GM23338 (cell line): ENCODE data around the gene QRFP. TPM values are rescaled to one million over a fixed set of nuclear protein-coding genes. Genes with fewer than 3 reads are reported as not detected.

Experiments
- ATAC-seq: fragments of 200-7000 bp; cut with Tn5 transposase; 3 replicates; pipeline ENCODE4 v1.9.1; 2020
- DNase-seq: peaks from one replicate; pipeline ENCODE4 v3.0.0-alpha.2; 2015; ENCODE audit warnings: low spot score
- H2AFZ ChIP-seq: fragments of 200-600 bp; sonication (generic); 2 replicates; pipeline ENCODE4 v1.8.0; 2016; ENCODE audit warnings: antibody characterized with exemption, mild to moderate bottlenecking, moderate library complexity
- H3F3A ChIP-seq: fragments of 200-600 bp; sonication (generic); replicated peaks from 2 replicates; pipeline ENCODE4 v1.8.0; 2017; ENCODE audit warnings: antibody characterized with exemption, mixed run types, low read depth
- H3K27ac ChIP-seq: fragments of 200-600 bp; sonication (generic); 2 replicates; pipeline ENCODE4 v1.6.1; 2016; ENCODE audit warnings: low read depth
- H3K27me3 ChIP-seq: fragments of 200-600 bp; sonication (generic); 2 replicates; pipeline ENCODE4 v1.8.0; 2016; ENCODE audit warnings: mild to moderate bottlenecking, mixed run types, moderate library complexity; ENCODE audit not compliant: insufficient read depth
- H3K36me3 ChIP-seq: fragments of 200-600 bp; sonication (generic); 2 replicates; pipeline ENCODE4 v1.8.0; 2016; ENCODE audit warnings: mild to moderate bottlenecking; ENCODE audit not compliant: insufficient read depth
- H3K4me1 ChIP-seq: fragments of 200-600 bp; sonication (generic); 2 replicates; pipeline ENCODE4 v1.8.0; 2016; ENCODE audit warnings: mild to moderate bottlenecking, moderate library complexity; ENCODE audit not compliant: insufficient read depth
- H3K4me2 ChIP-seq: fragments of 200-600 bp; sonication (generic); 2 replicates; pipeline ENCODE4 v1.7.1; 2017; ENCODE audit warnings: mixed run types
- H3K4me3 ChIP-seq: fragments of 200-600 bp; sonication (generic); 2 replicates; pipeline ENCODE4 v1.6.1; 2016; ENCODE audit warnings: mixed run types
- H3K79me2 ChIP-seq: fragments of 200-600 bp; sonication (generic); replicated peaks from 2 replicates; pipeline ENCODE4 v1.8.0; 2017; ENCODE audit warnings: mild to moderate bottlenecking; ENCODE audit not compliant: insufficient read depth
- H3K9me2 ChIP-seq: fragments of 200-600 bp; sonication (generic); 2 replicates; pipeline ENCODE4 v1.8.0; 2017; ENCODE audit not compliant: insufficient read depth
- H4K20me1 ChIP-seq: fragments of 200-600 bp; sonication (generic); replicated peaks from 2 replicates; pipeline ENCODE4 v1.8.0; 2017; ENCODE audit warnings: mild to moderate bottlenecking; ENCODE audit not compliant: insufficient read depth
- H3K27ac Mint-ChIP-seq: 2 replicates; pipeline ENCODE4 v1.8.0; 2020; ENCODE audit warnings: inconsistent platforms, mild to moderate bottlenecking, moderate library complexity, mixed read lengths
- H3K27me3 Mint-ChIP-seq: 3 replicates; pipeline ENCODE4 v1.8.0; 2022; ENCODE audit warnings: low read depth, mild to moderate bottlenecking, moderate library complexity, mixed read lengths, inconsistent platforms; ENCODE audit not compliant: insufficient read depth, poor library complexity
- H3K36me3 Mint-ChIP-seq: 3 replicates; pipeline ENCODE4 v1.8.0; 2021; ENCODE audit warnings: low read depth, mild to moderate bottlenecking, inconsistent platforms, moderate library complexity, mixed read lengths
- H3K4me1 Mint-ChIP-seq: 3 replicates; pipeline ENCODE4 v1.8.0; 2020; ENCODE audit warnings: mild to moderate bottlenecking, inconsistent platforms, mixed read lengths
- H3K4me3 Mint-ChIP-seq: 3 replicates; pipeline ENCODE4 v1.8.0; 2021; ENCODE audit warnings: moderate library complexity, mild to moderate bottlenecking, inconsistent platforms, mixed read lengths
- H3K9me3 Mint-ChIP-seq: 3 replicates; pipeline ENCODE4 v1.8.0; 2020; ENCODE audit warnings: moderate library complexity, mild to moderate bottlenecking, inconsistent platforms, mixed read lengths
- CREB1 ChIP-seq: fragments of 250-450 bp; sonication (Bioruptor Pico); IDR thresholded peaks from 2 replicates; pipeline ENCODE4 v1.5.0; 2020; ENCODE audit warnings: low read depth, mild to moderate bottlenecking, moderate library complexity
- EZH2 ChIP-seq: fragments of 200-600 bp; sonication (generic); IDR thresholded peaks from one replicate; pipeline ENCODE4 v1.8.0; 2017; ENCODE audit warnings: antibody characterized with exemption, mild to moderate bottlenecking, low read depth; ENCODE audit not compliant: unreplicated experiment
- JUNB ChIP-seq: IDR thresholded peaks from one replicate; pipeline ENCODE4 v1.6.1; 2016; ENCODE audit warnings: antibody characterized with exemption; ENCODE audit not compliant: unreplicated experiment
- polyA plus RNA-seq: library from polyadenylated mRNA; unstranded; fragments of >200 nt; fragmentation: Nextera tagmentation; extraction: Ambion mirVana; gene quantifications from 2 replicates; pipeline ENCODE4 v1.2.1, GENCODE V29; 2016
- total RNA-seq: library from RNA; depleted of rRNA; stranded (reverse); fragments of >200 nt; shearing (Covaris generic); gene quantifications from 2 replicates; pipeline ENCODE4 v1.2.3, GENCODE V29; 2014
- TF ChIP-seq, protein P1 (sequence below): fragments of 250-450 bp; sonication (Bioruptor Pico); IDR thresholded peaks from 2 replicates; pipeline ENCODE4 v1.5.0; 2020; ENCODE audit warnings: mild to moderate bottlenecking, moderate library complexity

Gene QRFP
- total and polyA plus RNA-seq, 2 experiments from 2014 or later, result not detected

DNA sequence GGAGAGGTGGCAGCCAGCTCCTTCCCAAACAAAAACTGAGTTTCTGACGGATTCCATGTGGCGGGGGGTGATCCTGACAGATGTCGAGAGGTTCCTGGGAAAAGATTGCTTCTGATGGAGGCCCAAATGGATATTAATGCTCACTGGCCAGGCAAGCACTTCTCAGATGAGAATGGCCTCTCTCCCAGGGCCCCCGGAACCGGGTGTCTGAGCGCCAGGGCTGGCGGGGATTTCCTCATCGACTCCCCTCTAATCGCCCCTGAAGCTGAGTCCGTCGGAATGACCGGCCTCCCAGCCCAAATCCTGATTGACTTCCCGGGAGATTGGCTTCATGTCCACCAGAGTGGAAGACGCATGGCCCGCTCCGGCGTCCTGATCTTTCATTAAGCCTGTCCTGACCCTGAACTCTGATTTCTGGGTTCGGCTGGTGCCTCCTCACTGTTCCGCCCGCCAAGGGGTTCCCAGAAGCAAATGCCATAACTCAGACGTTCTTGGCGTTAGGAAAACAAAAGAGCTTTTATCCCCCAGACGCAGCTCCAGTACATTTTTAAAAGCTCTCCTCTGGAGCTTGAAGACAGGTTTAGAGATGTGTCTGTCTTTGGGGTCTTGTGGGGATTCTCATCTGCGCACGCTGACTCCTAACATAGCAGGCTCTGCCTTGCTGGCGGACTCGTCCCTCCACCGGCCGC is 24.8 kb upstream of the QRFP start:
- Histone ChIP-seq H2AFZ (peak overlapping the region; percentile 80; the same call in 1 of the 2 replicates), H3K9me2 (no peaks in the 10 kb centered on the region), H3K79me2 (no peaks in the 10 kb centered on the region), H3K27me3 (no peaks in the 10 kb centered on the region), H3K4me1 (no peaks in the 10 kb centered on the region), H3K27ac (no peak overlapping the region), H3K4me3 (no peak overlapping the region), H4K20me1 (no peaks in the 10 kb centered on the region), H3F3A (no peaks in the 10 kb centered on the region), H3K36me3 (no peaks in the 10 kb centered on the region), H3K4me2 (no peak overlapping the region)
- Mint-ChIP-seq H3K27ac (no peak overlapping the region), H3K36me3 (no peaks in the 10 kb centered on the region), H3K27me3 (peaks cover 9% of the 10 kb centered on the region), H3K4me3 (no peak overlapping the region), H3K4me1 (peaks cover 11% of the 10 kb centered on the region), H3K9me3 (no peaks in the 10 kb centered on the region)
- no peak for ATAC-seq
- DNase-seq, result no peak
- TF ChIP-seq, protein P1, sequence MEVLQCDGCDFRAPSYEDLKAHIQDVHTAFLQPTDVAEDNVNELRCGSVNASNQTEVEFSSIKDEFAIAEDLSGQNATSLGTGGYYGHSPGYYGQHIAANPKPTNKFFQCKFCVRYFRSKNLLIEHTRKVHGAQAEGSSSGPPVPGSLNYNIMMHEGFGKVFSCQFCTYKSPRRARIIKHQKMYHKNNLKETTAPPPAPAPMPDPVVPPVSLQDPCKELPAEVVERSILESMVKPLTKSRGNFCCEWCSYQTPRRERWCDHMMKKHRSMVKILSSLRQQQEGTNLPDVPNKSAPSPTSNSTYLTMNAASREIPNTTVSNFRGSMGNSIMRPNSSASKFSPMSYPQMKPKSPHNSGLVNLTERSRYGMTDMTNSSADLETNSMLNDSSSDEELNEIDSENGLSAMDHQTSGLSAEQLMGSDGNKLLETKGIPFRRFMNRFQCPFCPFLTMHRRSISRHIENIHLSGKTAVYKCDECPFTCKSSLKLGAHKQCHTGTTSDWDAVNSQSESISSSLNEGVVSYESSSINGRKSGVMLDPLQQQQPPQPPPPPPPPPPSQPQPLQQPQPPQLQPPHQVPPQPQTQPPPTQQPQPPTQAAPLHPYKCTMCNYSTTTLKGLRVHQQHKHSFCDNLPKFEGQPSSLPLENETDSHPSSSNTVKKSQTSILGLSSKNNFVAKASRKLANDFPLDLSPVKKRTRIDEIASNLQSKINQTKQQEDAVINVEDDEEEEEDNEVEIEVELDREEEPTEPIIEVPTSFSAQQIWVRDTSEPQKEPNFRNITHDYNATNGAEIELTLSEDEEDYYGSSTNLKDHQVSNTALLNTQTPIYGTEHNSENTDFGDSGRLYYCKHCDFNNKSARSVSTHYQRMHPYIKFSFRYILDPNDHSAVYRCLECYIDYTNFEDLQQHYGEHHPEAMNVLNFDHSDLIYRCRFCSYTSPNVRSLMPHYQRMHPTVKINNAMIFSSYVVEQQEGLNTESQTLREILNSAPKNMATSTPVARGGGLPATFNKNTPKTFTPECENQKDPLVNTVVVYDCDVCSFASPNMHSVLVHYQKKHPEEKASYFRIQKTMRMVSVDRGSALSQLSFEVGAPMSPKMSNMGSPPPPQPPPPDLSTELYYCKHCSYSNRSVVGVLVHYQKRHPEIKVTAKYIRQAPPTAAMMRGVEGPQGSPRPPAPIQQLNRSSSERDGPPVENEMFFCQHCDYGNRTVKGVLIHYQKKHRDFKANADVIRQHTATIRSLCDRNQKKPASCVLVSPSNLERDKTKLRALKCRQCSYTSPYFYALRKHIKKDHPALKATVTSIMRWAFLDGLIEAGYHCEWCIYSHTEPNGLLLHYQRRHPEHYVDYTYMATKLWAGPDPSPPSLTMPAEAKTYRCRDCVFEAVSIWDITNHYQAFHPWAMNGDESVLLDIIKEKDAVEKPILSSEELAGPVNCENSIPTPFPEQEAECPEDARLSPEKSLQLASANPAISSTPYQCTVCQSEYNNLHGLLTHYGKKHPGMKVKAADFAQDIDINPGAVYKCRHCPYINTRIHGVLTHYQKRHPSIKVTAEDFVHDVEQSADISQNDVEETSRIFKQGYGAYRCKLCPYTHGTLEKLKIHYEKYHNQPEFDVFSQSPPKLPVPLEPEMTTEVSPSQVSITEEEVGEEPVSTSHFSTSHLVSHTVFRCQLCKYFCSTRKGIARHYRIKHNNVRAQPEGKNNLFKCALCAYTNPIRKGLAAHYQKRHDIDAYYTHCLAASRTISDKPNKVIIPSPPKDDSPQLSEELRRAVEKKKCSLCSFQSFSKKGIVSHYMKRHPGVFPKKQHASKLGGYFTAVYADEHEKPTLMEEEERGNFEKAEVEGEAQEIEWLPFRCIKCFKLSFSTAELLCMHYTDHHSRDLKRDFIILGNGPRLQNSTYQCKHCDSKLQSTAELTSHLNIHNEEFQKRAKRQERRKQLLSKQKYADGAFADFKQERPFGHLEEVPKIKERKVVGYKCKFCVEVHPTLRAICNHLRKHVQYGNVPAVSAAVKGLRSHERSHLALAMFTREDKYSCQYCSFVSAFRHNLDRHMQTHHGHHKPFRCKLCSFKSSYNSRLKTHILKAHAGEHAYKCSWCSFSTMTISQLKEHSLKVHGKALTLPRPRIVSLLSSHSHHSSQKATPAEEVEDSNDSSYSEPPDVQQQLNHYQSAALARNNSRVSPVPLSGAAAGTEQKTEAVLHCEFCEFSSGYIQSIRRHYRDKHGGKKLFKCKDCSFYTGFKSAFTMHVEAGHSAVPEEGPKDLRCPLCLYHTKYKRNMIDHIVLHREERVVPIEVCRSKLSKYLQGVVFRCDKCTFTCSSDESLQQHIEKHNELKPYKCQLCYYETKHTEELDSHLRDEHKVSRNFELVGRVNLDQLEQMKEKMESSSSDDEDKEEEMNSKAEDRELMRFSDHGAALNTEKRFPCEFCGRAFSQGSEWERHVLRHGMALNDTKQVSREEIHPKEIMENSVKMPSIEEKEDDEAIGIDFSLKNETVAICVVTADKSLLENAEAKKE, result no peak
- TF ChIP-seq CREB1 (CRISPR knock-in tag) (no peak), JUNB (no peak)

DNA sequence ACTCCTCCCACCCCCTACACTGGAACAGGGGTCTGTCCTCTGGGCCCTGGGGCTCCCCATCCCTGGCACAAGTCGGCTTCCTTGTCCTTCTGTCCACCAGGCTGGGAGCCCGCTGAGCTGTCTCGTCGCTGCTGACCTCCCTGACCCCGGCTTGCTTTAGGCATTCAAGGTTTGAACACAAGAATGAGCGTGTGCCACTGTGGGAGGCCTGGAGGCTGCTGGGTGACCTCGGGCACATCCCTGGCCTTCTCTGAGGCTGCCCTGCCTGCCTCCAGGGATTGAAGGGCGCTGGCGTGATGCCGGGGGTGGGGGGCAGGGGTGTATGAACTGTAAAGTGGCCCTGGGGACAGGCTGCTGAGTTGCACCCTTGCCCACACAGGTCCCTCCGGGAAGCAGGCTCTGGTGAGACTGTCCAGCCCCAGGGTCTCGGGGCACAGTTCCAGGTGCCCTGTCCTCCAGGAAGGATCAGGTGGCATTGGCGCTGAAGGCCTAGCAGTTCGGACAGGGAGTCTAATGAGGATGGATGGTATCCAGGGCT is 24.2 kb upstream of the QRFP start:
- Histone ChIP-seq H3K9me2 (no peaks in the 10 kb centered on the region), H3K79me2 (no peaks in the 10 kb centered on the region), H3K27ac (no peak overlapping the region), H3K4me3 (no peak overlapping the region), H3K27me3 (no peaks in the 10 kb centered on the region), H3K36me3 (no peaks in the 10 kb centered on the region), H3K4me2 (no peak overlapping the region), H3K4me1 (no peaks in the 10 kb centered on the region), H2AFZ (no peak overlapping the region), H3F3A (no peaks in the 10 kb centered on the region), H4K20me1 (no peaks in the 10 kb centered on the region)
- H3K36me3 Mint-ChIP-seq, result no peaks in the 10 kb centered on the region
- H3K4me3 Mint-ChIP-seq, result no peak overlapping the region
- no peak overlapping the region for H3K27ac Mint-ChIP-seq
- H3K27me3 Mint-ChIP-seq, result peaks cover 10% of the 10 kb centered on the region
- ATAC-seq, result no peak
- H3K9me3 Mint-ChIP-seq, result no peaks in the 10 kb centered on the region
- no peak for DNase-seq
- peaks cover 11% of the 10 kb centered on the region for H3K4me1 Mint-ChIP-seq
- TF ChIP-seq EZH2, result no peak
- TF ChIP-seq, protein P1, result no peak
